OCI-LY7 (cell line): ENCODE results near the gene ARHGAP6.

Source experiments
- EZH2phosphoT487 ChIP-seq: fragments of 200-600 bp; sonication (generic); IDR thresholded peaks from 2 replicates; pipeline ENCODE4 v1.6.1; 2018; ENCODE audit warnings: low read depth, borderline replicate concordance, mild to moderate bottlenecking, mixed run types, antibody characterized with exemption, low read length, moderate library complexity, mixed read lengths
- TF ChIP-seq, protein P1 (sequence below): fragments of 200-600 bp; sonication (generic); conservative IDR thresholded peaks from 2 replicates; pipeline ENCODE4 v1.5.1; 2014; ENCODE audit warnings: mild to moderate bottlenecking, antibody characterized with exemption, low read length, moderate library complexity, mixed read lengths

DNA sequence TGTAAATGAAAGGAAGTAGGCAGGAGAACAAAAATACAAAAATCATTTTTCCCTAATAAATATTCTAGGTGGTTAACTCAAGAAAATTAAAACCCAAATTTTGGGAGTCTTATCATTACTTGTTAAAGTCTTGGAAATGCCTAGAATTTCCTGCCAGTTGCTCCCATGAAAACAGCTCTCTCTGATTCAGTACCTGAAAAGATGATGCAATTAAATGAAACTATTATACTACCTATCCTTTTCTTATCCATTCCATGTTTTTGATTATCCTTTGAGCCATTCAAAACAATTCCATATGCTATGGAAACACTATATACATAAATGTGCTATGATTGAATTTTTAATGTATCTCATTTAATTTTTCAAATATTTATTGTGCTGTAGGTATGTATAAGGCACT, 423.0 kb downstream of the ARHGAP6 start:
- TF ChIP-seq, protein P1, sequence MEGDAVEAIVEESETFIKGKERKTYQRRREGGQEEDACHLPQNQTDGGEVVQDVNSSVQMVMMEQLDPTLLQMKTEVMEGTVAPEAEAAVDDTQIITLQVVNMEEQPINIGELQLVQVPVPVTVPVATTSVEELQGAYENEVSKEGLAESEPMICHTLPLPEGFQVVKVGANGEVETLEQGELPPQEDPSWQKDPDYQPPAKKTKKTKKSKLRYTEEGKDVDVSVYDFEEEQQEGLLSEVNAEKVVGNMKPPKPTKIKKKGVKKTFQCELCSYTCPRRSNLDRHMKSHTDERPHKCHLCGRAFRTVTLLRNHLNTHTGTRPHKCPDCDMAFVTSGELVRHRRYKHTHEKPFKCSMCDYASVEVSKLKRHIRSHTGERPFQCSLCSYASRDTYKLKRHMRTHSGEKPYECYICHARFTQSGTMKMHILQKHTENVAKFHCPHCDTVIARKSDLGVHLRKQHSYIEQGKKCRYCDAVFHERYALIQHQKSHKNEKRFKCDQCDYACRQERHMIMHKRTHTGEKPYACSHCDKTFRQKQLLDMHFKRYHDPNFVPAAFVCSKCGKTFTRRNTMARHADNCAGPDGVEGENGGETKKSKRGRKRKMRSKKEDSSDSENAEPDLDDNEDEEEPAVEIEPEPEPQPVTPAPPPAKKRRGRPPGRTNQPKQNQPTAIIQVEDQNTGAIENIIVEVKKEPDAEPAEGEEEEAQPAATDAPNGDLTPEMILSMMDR: no peak
- TF ChIP-seq EZH2phosphoT487: no peak
